IPS-NIHi11 (cell line): ENCODE measurements around the gene POMGNT2.

ENCODE experiments used
- DNase-seq: peaks from one replicate; pipeline ENCODE4 v3.0.0; 2012; ENCODE audit warnings: mixed read lengths, low spot score

The POMGNT2 gene

DNA sequence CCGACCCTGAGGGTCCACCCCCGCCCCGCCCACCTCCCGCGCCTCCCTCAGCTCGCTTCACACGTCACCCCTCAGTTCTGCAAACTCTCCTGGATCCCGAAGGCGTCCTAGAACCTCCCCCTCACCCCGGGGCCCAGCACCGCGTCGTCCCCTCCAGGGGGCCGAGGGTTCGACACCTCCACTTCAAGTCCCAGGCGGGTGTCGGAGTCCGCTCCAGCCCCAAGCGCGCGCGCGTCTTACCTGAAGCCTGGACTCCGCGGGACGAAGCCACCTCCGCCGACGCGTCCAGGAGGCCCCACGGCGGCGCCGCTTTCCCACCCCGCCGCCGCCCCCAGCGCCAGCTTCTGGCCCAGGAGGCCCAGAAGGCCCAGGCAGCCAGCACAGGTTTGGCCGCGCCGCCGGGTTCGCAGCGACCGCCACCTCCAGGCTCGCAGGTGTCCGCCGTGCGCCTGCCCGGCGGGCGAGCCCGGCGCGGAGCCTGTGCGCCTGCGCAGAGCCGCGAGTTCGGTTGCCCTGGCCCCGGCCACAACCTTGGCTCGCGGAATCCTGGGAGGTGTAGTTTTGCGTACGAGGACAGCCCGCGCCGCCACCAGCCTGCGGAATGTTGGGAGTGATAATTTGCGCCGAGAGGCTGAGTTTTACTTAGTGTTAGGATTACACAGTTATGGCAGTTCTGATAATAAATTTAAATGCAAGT lies at the start of gene POMGNT2:
TSS of gene POMGNT2 (minus strand) at position 484 of the 697 bp plus-strand sequence. CDS start 24,648 bp downstream, outside the sequence.
- peak; percentile 100 for DNase-seq

DNA sequence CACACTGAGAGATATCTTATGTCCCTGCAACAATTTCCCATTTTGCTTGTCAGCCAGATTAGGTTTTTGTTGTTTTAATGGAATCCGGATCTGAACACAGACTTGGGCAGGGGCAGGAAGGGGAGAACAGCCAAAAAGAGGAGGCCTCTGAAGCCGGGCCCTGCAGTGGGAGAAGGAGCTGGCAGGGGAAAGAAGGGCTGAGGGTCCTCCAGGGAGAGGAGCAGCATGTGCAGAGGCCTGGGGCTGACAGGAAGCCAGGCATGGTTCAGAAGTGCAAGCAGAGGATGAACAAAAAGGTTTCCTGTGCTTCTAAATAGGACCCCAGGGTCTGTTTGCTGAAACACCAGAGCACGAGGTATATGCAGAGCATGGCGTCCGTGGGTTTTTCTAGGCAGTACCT lies 49.1 kb upstream of the POMGNT2 start:
- DNase-seq: no peak

DNA sequence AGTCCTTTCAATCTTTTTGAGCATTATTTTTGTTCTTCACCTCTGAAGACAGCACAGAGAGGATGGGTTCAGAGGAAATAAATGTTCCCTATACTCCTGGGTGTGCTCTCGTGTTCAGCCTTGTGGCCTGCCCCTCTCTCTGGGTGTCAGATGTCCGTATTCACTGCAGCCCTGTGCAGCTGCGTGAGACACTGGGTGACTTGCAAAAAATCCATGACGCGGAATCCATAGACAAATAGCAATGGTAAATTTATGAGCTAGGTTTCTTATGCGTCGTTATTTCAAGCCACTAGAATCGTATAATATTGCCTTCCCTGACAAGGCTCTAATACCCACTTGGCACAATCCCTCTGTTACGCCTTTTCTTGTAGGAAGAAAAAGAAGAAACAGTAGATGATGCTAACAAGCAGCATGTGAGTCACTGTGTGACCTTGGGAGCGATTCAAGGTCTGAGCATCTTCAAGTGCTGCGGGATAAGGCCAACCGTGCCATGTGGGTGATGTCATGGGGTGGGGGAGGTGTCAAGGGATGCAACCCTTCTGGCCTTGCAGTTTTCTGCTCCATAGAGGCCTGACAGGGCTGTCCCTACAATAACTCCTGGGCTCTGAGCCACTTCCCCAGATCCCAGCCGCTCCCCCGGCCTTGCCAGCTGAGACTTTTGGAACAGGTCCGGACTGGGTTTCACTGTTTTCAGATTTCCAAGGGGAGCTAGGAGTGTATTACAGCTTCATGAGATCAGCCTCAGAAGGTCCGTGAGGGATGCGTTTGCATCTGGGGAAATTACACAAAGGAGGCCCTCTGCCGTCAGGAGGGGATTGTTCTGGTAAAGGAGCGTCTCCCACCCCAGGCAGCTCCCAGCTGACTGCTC lies 47.6 kb upstream of the POMGNT2 start:
- DNase-seq: no peak

DNA sequence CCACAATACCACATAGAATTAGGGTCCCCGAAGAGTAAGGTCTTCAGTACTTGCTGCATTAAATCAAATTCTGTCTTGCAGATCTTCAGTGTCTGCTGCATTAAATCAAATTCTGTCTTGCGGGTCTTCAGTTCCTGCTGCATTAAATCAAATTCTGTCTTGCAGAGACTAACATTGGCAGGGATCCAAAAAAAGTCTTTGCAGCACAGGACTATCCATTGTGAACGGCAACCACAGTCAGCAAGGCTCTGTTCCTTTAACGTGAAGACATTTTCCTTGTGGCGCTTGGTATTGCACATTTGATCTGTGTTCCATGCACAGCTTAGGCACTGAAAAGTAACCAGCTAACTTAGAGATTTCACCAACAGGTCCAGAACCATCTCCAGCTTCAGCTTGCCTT lies 46.8 kb upstream of the POMGNT2 start:
- no peak for DNase-seq

DNA sequence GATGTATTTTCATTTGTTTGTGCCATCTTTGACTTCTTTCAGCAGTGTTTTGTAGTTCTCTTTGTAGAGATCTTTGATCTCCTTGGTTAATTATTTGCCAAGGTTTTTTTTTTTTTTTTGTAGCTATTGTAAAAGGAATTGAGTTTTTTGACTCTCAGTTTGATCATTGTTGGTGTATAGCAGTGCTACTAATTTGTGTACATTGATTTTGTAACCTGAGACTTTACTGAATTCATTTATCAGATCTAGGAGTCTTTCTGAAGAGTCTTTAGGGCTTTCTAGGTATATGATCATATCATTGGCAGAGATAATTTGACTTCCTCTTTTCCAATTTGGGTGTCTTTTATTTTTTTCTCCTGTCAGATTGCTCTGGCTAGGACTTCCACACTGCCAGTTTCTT lies 42.2 kb upstream of the POMGNT2 start:
- no peak for DNase-seq

DNA sequence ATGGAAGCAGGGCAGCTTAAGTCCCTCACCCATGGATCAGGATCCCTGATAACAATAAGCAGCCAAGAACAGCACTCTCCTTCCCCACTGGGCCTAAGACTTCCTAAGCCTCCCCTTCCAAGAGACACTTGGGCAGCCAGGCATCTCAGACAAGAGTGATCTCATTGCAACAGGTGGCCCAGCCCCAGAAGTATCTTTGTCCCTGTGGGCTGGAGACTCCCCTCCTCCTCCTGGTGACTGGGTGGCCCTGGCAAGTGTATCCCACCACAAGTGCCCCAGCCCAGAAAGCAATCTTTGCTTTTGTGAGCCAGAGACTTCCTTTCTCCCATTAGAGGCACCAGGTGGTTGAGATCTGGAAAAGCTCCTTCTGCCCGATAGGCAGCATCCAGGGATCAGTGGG lies 40.7 kb upstream of the POMGNT2 start:
- DNase-seq: no peak

DNA sequence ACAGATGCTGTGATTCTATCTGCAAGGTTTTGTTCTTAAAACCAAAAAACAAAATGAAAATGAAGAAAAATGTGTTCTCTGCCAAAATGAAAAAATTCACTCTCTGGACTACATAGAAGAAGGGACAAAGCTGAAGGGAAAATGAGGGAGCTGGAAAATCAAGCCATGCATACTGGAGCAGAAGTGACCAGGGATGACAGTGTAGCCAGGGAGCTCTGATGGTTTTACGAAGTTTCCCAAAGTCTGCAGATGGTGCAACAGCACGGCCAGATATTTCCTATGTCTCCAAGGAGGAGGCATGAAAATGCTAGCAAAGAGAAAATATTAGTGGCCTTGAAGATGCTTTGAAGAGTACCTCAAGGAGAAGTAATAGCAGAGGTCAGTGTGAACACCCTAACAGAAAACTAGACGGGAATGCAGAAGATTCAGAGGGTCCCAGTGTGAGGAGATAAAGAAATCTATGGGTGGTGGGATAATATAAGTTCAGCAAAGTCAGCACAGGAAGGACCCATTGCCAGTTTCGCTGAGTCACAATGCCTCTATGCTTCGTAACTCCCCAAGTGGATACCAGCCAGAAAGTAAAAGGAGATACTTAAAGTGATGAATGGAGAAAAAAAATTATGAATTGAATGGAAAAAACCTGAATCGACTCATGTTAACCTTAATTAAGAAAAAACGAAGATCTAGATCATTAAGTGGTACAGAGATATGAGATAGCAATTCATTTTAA lies 39.0 kb upstream of the POMGNT2 start:
- DNase-seq: no peak

DNA sequence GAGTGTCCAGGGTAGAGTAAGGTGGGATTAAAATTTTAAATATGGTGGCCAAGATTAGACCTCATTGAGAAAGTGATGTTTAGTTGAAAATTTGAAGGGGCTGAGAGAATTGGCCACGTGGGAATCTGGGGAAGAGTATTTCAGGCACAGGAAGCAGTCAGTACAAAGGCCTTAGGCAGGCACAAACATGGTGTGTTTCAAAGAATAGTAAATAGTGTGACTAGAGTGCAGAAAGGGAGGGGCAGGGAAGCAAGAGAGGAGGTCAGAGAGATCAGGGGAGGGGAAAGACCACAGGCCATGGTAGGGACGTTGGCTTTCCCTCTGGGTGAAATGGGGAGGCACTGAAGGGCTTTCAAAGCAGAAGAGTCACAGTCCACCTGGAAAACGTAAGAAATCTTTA lies 36.6 kb upstream of the POMGNT2 start:
- peak; percentile 17 for DNase-seq

DNA sequence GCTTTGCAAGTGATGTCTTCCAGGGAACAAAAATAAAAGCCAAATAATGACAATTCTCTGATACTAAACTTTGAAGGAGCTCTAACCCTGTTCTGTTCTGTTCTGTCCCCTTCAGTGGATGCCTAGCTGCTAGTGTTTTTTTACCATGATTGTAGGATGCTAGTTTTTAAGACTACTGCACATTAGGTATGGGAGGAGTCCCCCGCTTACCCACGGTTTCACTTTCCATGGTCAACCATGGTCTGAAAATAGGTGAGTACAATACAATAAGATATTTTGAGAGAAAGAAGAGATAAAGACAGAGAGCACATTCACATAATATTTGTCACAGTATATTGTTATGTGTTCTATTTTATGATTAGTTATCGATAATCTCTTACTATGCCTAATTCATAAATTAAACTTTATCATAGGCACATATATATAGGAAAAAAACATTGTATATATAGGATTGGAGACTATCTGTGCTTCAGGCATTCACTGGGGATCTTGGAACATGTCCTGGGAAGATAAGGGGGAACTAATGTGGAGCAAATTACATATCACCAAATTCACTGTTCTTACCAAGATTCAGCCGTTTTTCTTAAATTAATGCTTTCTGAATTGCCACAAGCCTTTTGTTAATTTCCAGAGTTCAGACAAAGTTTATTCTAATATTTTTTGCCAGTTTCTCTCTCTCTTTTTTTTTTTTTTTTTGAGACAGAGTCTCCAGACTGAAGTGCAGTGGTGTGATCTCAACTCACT lies 32.8 kb upstream of the POMGNT2 start:
- no peak for DNase-seq

DNA sequence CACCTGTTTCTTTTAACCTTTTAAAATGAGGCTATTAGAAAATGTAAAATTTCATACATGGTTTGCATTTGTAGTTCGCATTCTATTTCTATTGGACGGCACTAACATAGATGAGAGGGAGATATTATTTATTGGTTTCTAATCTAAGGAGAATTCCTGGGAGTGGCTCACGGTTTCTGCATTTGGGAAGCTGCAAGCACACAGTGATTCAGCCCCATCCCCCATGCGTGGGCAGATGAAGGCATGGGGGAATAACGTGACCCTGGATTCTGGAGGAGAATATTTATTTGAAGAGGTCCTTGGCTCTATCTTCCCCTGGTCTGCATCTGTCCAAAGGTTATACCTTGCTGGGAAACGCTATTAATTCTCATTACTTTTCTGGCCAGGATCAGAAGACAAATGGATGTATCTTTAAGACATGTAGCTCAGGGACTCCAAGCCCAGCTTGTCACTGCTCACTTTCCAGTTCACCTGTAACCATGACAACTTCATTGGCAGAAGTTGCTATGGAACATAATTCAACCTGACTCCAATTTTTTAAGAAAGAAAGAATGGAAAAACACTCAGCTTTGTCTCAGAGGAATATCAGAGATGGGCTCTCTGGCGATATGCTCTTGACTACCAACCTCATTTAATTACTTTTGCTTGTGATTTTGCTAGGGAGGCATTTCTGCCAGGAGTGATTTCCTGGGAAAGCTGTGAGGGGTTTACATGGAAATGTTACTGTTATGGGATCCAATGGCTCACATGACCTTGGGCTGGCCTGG lies 27.2 kb upstream of the POMGNT2 start:
- DNase-seq: no peak

DNA sequence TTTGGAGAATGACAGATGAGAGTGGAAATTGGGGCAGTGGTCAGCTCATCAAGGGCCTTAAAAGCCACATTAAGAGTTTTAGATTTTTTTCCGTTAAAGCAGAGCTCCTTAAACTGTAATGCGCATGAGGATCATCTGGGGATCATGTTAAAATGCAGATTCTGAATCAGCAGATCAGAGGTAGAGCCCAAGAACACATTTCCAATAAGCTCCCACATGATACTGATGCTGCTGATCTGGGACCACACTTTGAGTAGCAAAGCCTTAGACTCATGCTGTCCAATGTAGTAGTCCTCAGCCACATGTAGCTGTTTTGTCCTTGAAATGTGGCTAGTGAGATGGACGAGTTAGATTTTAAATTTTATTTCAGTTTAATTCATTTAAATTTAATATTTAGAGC lies 26.3 kb upstream of the POMGNT2 start:
- no peak for DNase-seq

DNA sequence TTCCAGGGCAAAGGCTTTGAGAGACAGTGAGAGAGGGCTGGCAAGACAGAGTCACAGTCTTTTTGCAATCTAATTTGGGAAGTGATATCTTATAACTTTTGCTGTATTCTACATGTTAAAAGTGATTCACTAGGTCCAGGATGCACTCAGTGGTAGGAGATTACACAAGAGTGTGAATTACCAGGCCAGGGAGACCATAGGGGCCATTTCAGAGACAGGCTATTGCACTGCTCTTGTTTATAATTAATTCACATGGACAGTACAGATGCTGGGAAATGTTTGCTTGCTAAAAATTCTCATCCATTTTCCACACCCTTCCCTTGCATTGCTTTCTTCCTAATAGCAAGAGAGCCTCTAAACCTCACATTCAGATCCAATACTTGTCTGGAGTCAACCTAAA lies 22.6 kb upstream of the POMGNT2 start:
- DNase-seq: no peak

DNA sequence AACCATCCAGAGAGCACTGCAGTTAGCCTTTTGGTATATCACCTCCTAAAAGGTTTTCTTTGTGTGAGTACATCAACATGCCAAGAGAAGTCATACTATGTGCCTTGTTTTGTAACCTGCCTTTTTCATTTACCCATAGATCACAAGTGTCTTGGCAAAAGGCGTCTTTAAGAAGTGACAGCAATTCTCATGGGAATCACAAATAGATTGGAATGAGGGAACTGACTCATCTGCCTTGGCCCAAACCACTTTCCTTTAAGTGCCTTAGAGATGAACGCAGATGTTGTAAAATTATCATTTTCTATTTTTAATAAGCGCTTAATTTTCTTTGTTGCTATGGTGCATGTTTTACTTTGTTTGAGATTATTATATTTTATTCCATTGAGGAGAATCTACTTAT lies 20.7 kb upstream of the POMGNT2 start:
- DNase-seq: no peak

DNA sequence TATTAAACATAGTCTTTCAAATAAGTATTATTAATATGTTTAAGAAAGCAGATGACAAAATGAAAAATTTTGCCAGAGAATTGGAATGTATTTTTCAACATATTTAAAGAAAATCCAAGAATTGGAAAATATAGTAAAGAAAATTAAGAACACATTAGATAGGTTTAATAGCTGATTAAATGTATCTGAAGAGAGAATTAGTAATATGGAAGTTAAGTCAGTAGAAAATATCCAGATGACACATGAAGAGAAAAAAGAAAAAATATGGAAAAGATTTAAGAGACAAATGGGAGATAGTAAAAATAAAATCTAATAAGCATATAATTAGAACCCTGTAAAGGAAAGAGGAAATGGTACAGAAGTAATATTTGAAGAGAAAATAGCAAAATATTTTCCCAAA lies 18.0 kb upstream of the POMGNT2 start:
- DNase-seq: no peak

DNA sequence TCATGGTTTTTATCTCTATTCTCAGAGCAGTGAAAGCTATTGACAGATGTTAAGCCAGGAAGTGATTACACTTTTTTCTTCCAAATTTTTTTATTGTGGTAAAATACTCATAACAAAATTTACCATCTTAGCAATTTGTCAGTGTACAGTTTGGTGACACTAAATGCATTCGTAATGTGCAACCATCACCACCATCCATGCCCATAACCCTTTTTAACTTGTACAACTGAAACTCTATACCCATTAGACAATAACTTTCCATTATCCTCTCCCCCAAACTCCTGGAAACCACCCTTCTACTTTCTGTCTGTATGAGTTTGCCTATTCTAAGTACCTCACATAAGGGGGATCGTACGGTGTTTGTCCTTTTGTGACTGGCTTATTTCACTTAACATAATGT lies 15.1 kb upstream of the POMGNT2 start:
- DNase-seq: no peak

DNA sequence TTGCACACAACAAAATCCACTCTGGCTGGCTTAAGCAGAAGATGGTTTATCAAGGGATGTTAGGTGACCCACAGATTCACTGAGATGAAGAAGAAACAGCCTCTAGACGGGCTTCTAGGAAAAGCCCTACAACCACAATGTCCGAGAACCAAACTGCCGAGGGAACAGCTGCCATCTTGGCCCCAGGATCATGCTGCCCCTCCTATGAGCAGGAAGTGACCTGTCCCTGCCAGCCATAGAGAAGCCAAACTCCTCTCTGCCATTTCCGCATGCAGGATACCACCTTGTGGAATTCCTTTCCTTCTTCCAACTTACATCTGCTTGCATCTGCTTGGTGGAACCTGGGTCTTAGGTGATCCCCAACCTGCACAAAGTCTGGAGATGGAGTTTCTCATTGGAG lies 11.4 kb upstream of the POMGNT2 start:
- no peak for DNase-seq

DNA sequence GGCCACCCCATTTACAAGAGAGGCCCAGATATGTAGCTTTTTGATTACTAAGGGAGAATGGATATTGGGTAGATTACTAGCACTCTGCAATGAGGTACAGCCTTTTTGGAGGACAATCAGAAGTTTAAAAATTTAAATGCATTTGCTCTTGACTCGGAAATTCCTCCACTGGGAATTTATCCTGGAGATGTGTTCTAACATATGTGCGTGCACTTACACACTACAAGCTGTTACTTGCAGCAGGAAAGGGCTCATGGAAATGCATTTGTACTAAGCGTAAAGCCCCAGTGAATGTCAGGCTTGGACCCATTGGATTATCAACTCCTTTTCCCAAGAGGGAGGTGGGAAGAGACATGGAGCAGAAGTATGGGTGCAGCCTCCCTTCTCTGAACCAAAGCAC lies 7.8 kb upstream of the POMGNT2 start:
- DNase-seq: no peak

DNA sequence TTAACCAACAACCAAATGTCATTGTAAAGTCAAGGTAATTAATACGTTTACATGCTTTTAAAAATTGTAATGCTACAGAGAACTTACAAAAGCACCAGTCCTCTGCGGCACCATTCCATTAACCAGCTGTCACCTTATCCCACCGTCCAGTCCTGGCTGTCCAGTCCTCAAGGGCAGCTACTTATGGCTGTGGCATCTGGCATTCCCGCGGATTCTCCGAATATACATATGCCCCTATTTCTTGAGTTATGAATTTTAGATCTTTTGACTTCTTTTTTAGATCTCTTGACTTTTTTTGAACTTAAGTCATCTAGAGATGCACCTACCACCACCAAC lies 382 bp upstream of the POMGNT2 start:
- DNase-seq: no peak

DNA sequence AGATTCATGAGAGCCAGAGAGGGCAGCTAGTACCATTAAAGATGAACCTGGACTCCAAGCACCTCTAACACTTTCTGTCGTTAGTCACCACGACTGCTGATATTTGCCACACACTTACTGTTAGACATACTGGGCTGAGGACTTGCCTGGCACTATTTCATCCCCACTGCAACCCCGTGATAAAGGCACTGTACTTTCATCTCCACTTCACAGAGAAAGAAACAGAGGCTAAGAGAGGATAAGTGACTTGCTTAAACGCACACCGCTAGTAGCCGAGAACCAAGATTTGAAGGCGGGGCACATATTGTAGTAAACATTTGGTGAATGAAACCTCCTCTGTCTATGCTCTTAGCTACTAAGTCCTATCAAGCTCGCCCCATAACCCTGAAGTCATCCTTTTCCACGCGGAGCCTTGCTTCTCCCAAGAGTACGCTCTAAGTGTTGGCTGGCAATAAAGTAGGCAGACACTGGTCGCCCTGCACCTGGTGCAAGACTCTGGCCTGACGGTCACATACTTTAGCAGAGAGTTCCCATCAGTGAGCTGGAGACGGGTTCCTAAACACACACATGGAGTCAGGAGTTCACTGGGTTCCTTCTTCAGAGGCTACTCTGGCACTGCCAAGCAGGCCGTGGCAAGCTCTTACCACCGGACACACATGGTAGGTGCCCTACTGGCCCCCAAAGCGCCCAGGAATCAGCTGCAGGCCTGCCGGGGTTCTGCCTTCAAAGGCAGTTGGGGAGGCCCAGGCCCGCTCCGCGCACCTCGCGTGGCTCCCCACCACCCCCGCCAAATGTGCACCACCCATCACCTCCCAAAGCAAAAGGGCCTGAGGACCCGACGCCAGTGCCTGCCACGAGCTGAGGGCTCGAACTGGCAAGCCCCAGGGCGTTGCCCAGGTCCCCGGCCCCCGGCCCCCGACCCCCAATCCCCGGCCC lies 951 bp downstream of the POMGNT2 start:
- peak; percentile 53 for DNase-seq

DNA sequence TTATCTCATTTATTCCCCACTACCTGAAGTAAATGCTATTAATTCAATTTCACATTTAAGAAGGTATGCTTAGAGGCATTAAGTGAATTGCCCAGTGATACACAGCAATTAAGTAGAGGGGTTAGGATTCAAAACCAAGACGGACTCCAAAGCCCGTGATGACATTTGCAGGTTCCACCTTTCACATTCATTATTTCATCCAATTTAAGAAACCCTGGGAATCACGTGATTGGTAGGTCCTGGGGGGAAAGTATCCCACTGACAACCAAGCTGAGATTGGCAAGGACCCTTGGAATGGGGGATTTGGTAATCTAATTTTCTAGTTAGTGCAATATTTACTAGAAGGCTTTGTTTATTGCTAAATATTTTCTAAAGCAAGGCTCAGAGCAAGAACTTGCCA lies 1.8 kb downstream of the POMGNT2 start:
- DNase-seq: no peak
